IMR-90 (cell line): Measurements from ENCODE around the gene ANKRD22. TPM values are rescaled to one million over a fixed set of nuclear protein-coding genes. Genes with fewer than 3 reads are reported as not detected.

Experiments used
- ATAC-seq: fragments of 200-7000 bp; cut with Tn5 transposase; 2 replicates; pipeline ENCODE4 v1.9.1; 2020; ENCODE audit warnings: low read depth, mild to moderate bottlenecking, moderate library complexity
- BruUV-seq: library from RNA; stranded (reverse); fragments of 400-500 nt; replicated peaks from 2 replicates; lab custom pipeline; 2021; lab: Mats Ljungman, UMichigan
- CTCF ChIA-PET: fragments of 300-600 bp; formaldehyde crosslinking; extraction: SDS; loops from one replicate; lab custom pipeline; 2021; ENCODE audit warnings: antibody characterized with exemption; lab: Yijun Ruan, JAX
- POLR2A ChIA-PET: fragments of 300-600 bp; sonication (Branson Sonifier 250); formaldehyde crosslinking; loops from one replicate; lab custom pipeline; 2022; ENCODE audit warnings: antibody characterized with exemption; ENCODE audit not compliant: unreplicated experiment; lab: Charles Lee
- DNase-seq: peaks from one replicate; pipeline ENCODE4 v3.0.0; 2013
- H2AFZ ChIP-seq: replicated peaks from 2 replicates; pipeline ENCODE3; 2013; ENCODE audit warnings: low read length, mild to moderate bottlenecking; ENCODE audit not compliant: poor library complexity
- H2AK5ac ChIP-seq: 2 replicates; pipeline ENCODE4 v1.6.1; 2013; ENCODE audit warnings: low read depth, low read length, inconsistent platforms
- H2AK9ac ChIP-seq: replicated peaks from 2 replicates; pipeline ENCODE3; 2013; ENCODE audit warnings: mild to moderate bottlenecking, low read depth, low read length, moderate library complexity; ENCODE audit not compliant: poor library complexity
- H2BK120ac ChIP-seq: 2 replicates; pipeline ENCODE4 v1.6.1; 2013; ENCODE audit warnings: low read depth, low read length, inconsistent platforms
- H2BK15ac ChIP-seq: 3 replicates; pipeline ENCODE4 v1.6.1; 2013; ENCODE audit warnings: low read depth, low read length, inconsistent platforms
- H2BK20ac ChIP-seq: 2 replicates; pipeline ENCODE4 v1.6.1; 2013; ENCODE audit warnings: low read depth, mild to moderate bottlenecking, inconsistent platforms, low read length, moderate library complexity
- H2BK5ac ChIP-seq: 2 replicates; pipeline ENCODE4 v1.6.1; 2013; ENCODE audit warnings: mild to moderate bottlenecking, low read depth, low read length, inconsistent platforms; ENCODE audit not compliant: poor library complexity, severe bottlenecking
- H3K14ac ChIP-seq: replicated peaks from 2 replicates; pipeline ENCODE4 v1.6.1; 2013; ENCODE audit warnings: low read depth, low read length, inconsistent platforms
- H3K18ac ChIP-seq: 2 replicates; pipeline ENCODE4 v1.6.1; 2013; ENCODE audit warnings: low read depth, low read length, control low read depth
- H3K23ac ChIP-seq: 2 replicates; pipeline ENCODE4 v1.6.1; 2013; ENCODE audit warnings: low read depth, low read length, inconsistent platforms
- H3K27ac ChIP-seq: 2 replicates; pipeline ENCODE4 v1.5.1; 2013; ENCODE audit warnings: mild to moderate bottlenecking, control low read depth, low read length; ENCODE audit not compliant: insufficient read depth
- H3K27me3 ChIP-seq: 2 replicates; pipeline ENCODE4 v1.6.1; 2013; ENCODE audit warnings: low read length; ENCODE audit not compliant: control insufficient read depth, insufficient read depth
- H3K36me3 ChIP-seq: 2 replicates; pipeline ENCODE4 v1.6.1; 2013; ENCODE audit warnings: low read length, mixed read lengths; ENCODE audit not compliant: control insufficient read depth, insufficient read depth
- H3K4ac ChIP-seq: 2 replicates; pipeline ENCODE4 v1.6.1; 2013; ENCODE audit warnings: low read depth, low read length, inconsistent platforms
- H3K4me1 ChIP-seq: 2 replicates; pipeline ENCODE4 v1.6.1; 2013; ENCODE audit warnings: low read length, mixed read lengths; ENCODE audit not compliant: control insufficient read depth, insufficient read depth
- H3K4me2 ChIP-seq: 2 replicates; pipeline ENCODE4 v1.6.1; 2013; ENCODE audit warnings: low read depth, mild to moderate bottlenecking, control low read depth, low read length, moderate library complexity
- H3K4me3 ChIP-seq: 2 replicates; pipeline ENCODE4 v1.5.1; 2013; ENCODE audit warnings: low read depth, mild to moderate bottlenecking, control low read depth, low read length, moderate library complexity; ENCODE audit not compliant: insufficient read depth
- H3K56ac ChIP-seq: 2 replicates; pipeline ENCODE4 v1.6.1; 2013; ENCODE audit warnings: low read length, inconsistent platforms; ENCODE audit not compliant: insufficient read depth; ENCODE audit errors: extremely low read depth
- H3K79me1 ChIP-seq, 2 experiments: 2 replicates each; pipeline ENCODE4 v1.6.1; 2013; ENCODE audit warnings: low read length in 2 of 2, inconsistent platforms in 1 of 2, low read depth in 1 of 2
- H3K9ac ChIP-seq: 2 replicates; pipeline ENCODE4 v1.6.1; 2013; ENCODE audit warnings: low read depth, low read length, control low read depth
- H3K9me1 ChIP-seq: 2 replicates; pipeline ENCODE4 v1.6.1; 2013; ENCODE audit warnings: low read length, inconsistent platforms; ENCODE audit not compliant: insufficient read depth
- H3K9me3 ChIP-seq: 2 replicates; pipeline ENCODE4 v1.6.1; 2013; ENCODE audit warnings: low read length; ENCODE audit not compliant: control insufficient read depth, insufficient read depth
- H4K20me1 ChIP-seq: 2 replicates; pipeline ENCODE4 v1.6.1; 2013; ENCODE audit warnings: low read length, inconsistent platforms; ENCODE audit not compliant: insufficient read depth
- H4K5ac ChIP-seq: 2 replicates; pipeline ENCODE4 v1.6.1; 2013; ENCODE audit warnings: mild to moderate bottlenecking, low read depth, low read length, control low read depth
- H4K8ac ChIP-seq, 2 experiments: 2 replicates each; pipeline ENCODE4 v1.6.1; 2013; ENCODE audit warnings: low read depth in 2 of 2, low read length in 2 of 2, control low read depth in 1 of 2, inconsistent platforms in 1 of 2
- H4K91ac ChIP-seq: 2 replicates; pipeline ENCODE4 v1.6.1; 2013; ENCODE audit warnings: low read depth, low read length, inconsistent platforms; ENCODE audit not compliant: insufficient read depth
- MAZ ChIP-seq: IDR thresholded peaks from 2 replicates; pipeline ENCODE4 v1.6.1; 2012; ENCODE audit warnings: low read depth, mild to moderate bottlenecking, low read length, improper control_type of control experiment, moderate library complexity, borderline replicate concordance
- MXI1 ChIP-seq: IDR thresholded peaks from 2 replicates; pipeline ENCODE4 v1.6.1; 2012; ENCODE audit warnings: low read depth, mild to moderate bottlenecking, low read length, moderate library complexity, borderline replicate concordance
- RAD21 ChIP-seq: IDR thresholded peaks from 2 replicates; pipeline ENCODE4 v1.6.1; 2012; ENCODE audit warnings: low read length, improper control_type of control experiment
- RCOR1 ChIP-seq: IDR thresholded peaks from 2 replicates; pipeline ENCODE4 v1.6.1; 2012; ENCODE audit warnings: mild to moderate bottlenecking, low read length, improper control_type of control experiment; ENCODE audit not compliant: insufficient replicate concordance
- WGBS, 2 experiments: methylation state at CpG; one replicate each; pipeline versions ENCODE4 v1.1.5 to v1.1.7; 2013; ENCODE audit warnings: missing lambda C conversion rate in 2 of 2; ENCODE audit not compliant: insufficient read length in 1 of 2; ENCODE audit errors: extremely low coverage in 2 of 2; 5-methylcytosine and 5-hydroxymethylcytosine counted together
- dilution Hi-C: fragments of 300-500 bp; cut with HindIII; formaldehyde crosslinking; loops from one replicate; pipeline ENCODE4 v1.14.3; 2018; ENCODE audit warnings: low sequenced_read_pairs; ENCODE audit not compliant: unreplicated experiment
- in situ Hi-C: fragments of 300-500 bp; cut with MboI; formaldehyde crosslinking; loops from 3 replicates; pipeline ENCODE4 v1.14.3; 2019; ENCODE audit warnings: low sequenced_read_pairs, inconsistent platforms, mixed read lengths
- intact Hi-C: fragments of 100-400 bp; cut with micrococcal nuclease; formaldehyde crosslinking; loops from 2 replicates; pipeline ENCODE4 v1.10.0; 2022
- polyA plus RNA-seq, 3 experiments: library from polyadenylated mRNA; depleted of rRNA; stranded (reverse); fragments of >200 nt; gene quantifications; 2 replicates each; pipeline ENCODE4 v1.2.3, GENCODE V29; 2012; ENCODE audit warnings: low replicate concordance in 1 of 3
- total RNA-seq: library from RNA; depleted of rRNA; stranded (reverse); fragments of >200 nt; gene quantifications from 2 replicates; pipeline ENCODE4 v1.2.3, GENCODE V29; 2012

The ANKRD22 gene
- total and polyA plus RNA-seq, 2 of the 4 experiments (the other 2 are of a cell fraction): not detected

DNA sequence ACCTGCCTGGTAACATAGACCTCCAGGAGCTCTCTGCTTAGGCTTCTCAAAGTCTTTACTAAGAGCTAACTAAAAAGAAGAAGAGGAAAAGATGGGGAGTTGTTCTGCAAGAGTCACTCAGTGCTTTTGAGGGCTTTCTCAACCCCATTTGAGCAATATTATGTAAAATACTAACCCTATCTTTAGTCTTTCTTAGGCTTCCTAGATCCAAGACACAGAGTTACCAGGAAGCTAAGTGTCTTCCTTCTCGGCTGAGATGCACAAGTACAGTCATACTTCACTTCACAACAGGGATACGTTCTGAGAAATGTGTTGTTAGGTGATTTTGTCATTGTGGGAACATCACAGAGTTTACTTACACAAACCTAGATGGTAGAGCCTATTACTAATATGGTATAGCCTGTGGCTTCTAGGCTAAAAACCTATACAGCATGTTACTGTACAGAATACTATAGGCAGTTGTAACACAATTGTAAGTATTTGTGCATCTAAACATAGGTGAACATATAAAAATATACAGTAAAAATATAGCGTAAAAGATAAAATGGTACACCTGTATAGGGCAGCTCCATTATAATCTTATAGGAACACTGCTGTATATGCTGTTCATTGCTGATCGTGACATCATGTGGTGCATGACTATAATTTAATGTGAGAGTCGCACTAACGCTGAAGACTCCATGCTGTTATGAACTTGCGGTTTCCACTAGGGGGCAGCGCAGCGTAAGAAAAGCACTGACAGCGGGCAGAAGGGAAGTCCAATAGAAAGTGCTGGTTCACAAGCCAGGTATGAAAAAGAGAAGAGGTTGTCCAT lies 16.3 kb downstream of the ANKRD22 start (continued):
- TF ChIP-seq MAZ: no peak
- no peak for TF ChIP-seq RCOR1

DNA sequence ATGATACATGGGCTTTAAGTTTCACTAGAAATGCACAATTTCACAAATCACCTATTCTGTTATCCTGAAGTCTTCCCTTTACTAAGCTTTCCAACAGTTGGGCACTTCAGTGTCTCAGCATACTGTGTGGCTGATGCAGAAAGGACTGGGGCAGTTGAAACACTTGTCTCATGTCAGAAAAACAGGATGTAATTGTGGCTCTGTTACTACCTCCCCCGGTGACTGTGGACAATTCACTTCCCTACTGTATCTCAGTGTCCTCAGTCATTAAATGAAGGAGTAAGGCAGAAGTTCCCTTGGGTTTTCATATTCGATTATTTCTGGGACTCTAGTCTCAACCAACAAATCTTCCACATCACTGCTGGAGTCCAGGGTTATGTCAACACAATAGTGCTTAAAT lies 17.9 kb downstream of the ANKRD22 start:
- H2AK5ac ChIP-seq: no peak overlapping the region
- no peaks in the 10 kb centered on the region for H3K79me1 ChIP-seq
- no peak overlapping the region for H2BK15ac ChIP-seq
- in situ Hi-C loops (loop anchor here (10.0 kb wide), 1 partner anchor 391 kb away; no protein-coding TSS in a partner anchor), dilution Hi-C loops (no loop called here), intact Hi-C loops (loop anchor here (2.0 kb wide), 1 partner anchor 153 kb away; no protein-coding TSS in a partner anchor)
- WGBS, 2 experiments: no CpG with 5 or more reads among the region's 2 CpGs
- H2BK5ac ChIP-seq: no peak overlapping the region
- H3K4me2 ChIP-seq: no peak overlapping the region
- no peak overlapping the region for H2AK9ac ChIP-seq
- no peak overlapping the region for H4K5ac ChIP-seq
- H2AFZ ChIP-seq: no peak overlapping the region
- BruUV-seq: no TSS peak
- H3K56ac ChIP-seq: no peak overlapping the region
- ChIA-PET CTCF (interaction anchor here (1.1 kb wide), 1 partner anchor 99 kb away, joined by 8 read pairs; no protein-coding TSS in a partner anchor), POLR2A (no interaction called here)
- no peaks in the 10 kb centered on the region for H3K9me3 ChIP-seq
- H3K14ac ChIP-seq: no peak overlapping the region
- no peak overlapping the region for H3K23ac ChIP-seq
- H4K8ac ChIP-seq: no peak overlapping the region
- H3K27ac ChIP-seq: no peak overlapping the region
- no peaks in the 10 kb centered on the region for H3K9me1 ChIP-seq
- no peak for DNase-seq
- H3K4ac ChIP-seq: no peak overlapping the region
- H3K4me1 ChIP-seq: no peaks in the 10 kb centered on the region
- TF ChIP-seq RAD21: no peak
- TF ChIP-seq MXI1: no peak
- TF ChIP-seq RCOR1: no peak
- H2BK20ac ChIP-seq: no peak overlapping the region
- no peaks in the 10 kb centered on the region for H4K20me1 ChIP-seq
- no peaks in the 10 kb centered on the region for H3K27me3 ChIP-seq
- H4K91ac ChIP-seq: no peak overlapping the region
- no peak overlapping the region for H3K18ac ChIP-seq
- no peak for ATAC-seq
- H3K4me3 ChIP-seq: no peak overlapping the region
- no peak overlapping the region for H3K9ac ChIP-seq
- no peak overlapping the region for H2BK120ac ChIP-seq
- no peaks in the 10 kb centered on the region for H3K36me3 ChIP-seq
